Caco-2 (cell line): ENCODE results near the gene TTF1. TPM values are rescaled to one million over a fixed set of nuclear protein-coding genes. Genes with fewer than 3 reads are reported as not detected.

Experiments
- BruUV-seq: library from RNA; stranded (reverse); fragments of 400-500 nt; replicated peaks from 2 replicates; lab custom pipeline; 2021; lab: Mats Ljungman, UMichigan
- CTCF ChIA-PET: fragments of 300-600 bp; sonication (Branson Sonifier 250); formaldehyde crosslinking; loops from one replicate; lab custom pipeline; 2022; ENCODE audit warnings: antibody characterized with exemption; lab: Charles Lee
- POLR2A ChIA-PET: fragments of 300-600 bp; sonication (Branson Sonifier 250); formaldehyde crosslinking; loops from one replicate; lab custom pipeline; 2022; ENCODE audit warnings: antibody characterized with exemption; lab: Charles Lee
- DNase-seq, 2 experiments: peaks; one replicate each; pipeline versions ENCODE4 v3.0.0 to v3.0.0-alpha.2; 2020 to 2022
- H3K27me3 ChIP-seq: replicated peaks from 2 replicates; pipeline ENCODE4 v1.6.0; 2011; ENCODE audit warnings: low read length; ENCODE audit not compliant: control insufficient read depth, insufficient read depth
- H3K36me3 ChIP-seq: 2 replicates; pipeline ENCODE4 v1.5.1; 2011; ENCODE audit warnings: low read length; ENCODE audit not compliant: control insufficient read depth, insufficient read depth
- H3K4me1 ChIP-seq: fragments of 250-450 bp; sonication (Bioruptor Pico); 2 replicates; pipeline ENCODE4 v1.5.1; 2020; ENCODE audit warnings: mild to moderate bottlenecking
- H3K4me3 ChIP-seq: 2 replicates; pipeline ENCODE4 v1.5.1; 2011; ENCODE audit warnings: low read depth, mild to moderate bottlenecking, control low read depth, low read length
- H3K9me3 ChIP-seq: fragments of 250-450 bp; sonication (Bioruptor Pico); 2 replicates; pipeline ENCODE4 v1.5.1; 2020; ENCODE audit warnings: mild to moderate bottlenecking, moderate library complexity
- H3K27ac Mint-ChIP-seq: one replicate; pipeline ENCODE4 v1.8.0; 2022; ENCODE audit warnings: mixed read lengths; ENCODE audit not compliant: unreplicated experiment
- H3K27me3 Mint-ChIP-seq: one replicate; pipeline ENCODE4 v1.8.0; 2022; ENCODE audit warnings: mixed read lengths; ENCODE audit not compliant: insufficient read depth, unreplicated experiment
- H3K36me3 Mint-ChIP-seq: one replicate; pipeline ENCODE4 v1.8.0; 2022; ENCODE audit warnings: mild to moderate bottlenecking, mixed read lengths; ENCODE audit not compliant: insufficient read depth, unreplicated experiment
- H3K4me1 Mint-ChIP-seq: one replicate; pipeline ENCODE4 v1.8.0; 2022; ENCODE audit warnings: low read depth, mixed read lengths; ENCODE audit not compliant: unreplicated experiment
- H3K4me3 Mint-ChIP-seq: one replicate; pipeline ENCODE4 v1.8.0; 2022; ENCODE audit warnings: mild to moderate bottlenecking, moderate library complexity, mixed read lengths; ENCODE audit not compliant: unreplicated experiment
- H3K9me3 Mint-ChIP-seq: one replicate; pipeline ENCODE4 v1.8.0; 2022; ENCODE audit warnings: mixed read lengths; ENCODE audit not compliant: unreplicated experiment
- intact Hi-C: fragments of 100-400 bp; cut with micrococcal nuclease; formaldehyde crosslinking; loops from one replicate; pipeline ENCODE4 v1.10.0; 2022; ENCODE audit not compliant: unreplicated experiment
- total RNA-seq: library from RNA; stranded (reverse); gene quantifications from 2 replicates; pipeline ENCODE4 v1.2.3, GENCODE V29; 2022
- TF ChIP-seq, protein P1 (sequence below), 2 experiments: fragments of 200-600 bp in 1 of 2; IDR thresholded peaks; 1 replicate in 1 of 2; 2 replicates in 1 of 2; pipeline versions ENCODE4 v1.5.1 to v1.8.0; 2011 to 2022; ENCODE audit warnings: antibody characterized with exemption in 1 of 2, control low read depth in 1 of 2, inconsistent platforms in 1 of 2, low read depth in 1 of 2, low read length in 1 of 2, mild to moderate bottlenecking in 1 of 2, moderate library complexity in 1 of 2; ENCODE audit not compliant: insufficient read depth in 1 of 2, severe bottlenecking in 1 of 2, unreplicated experiment in 1 of 2

TTF1 gene
- total RNA-seq, 1 experiment from 2014 or later: 11.4 TPM

DNA sequence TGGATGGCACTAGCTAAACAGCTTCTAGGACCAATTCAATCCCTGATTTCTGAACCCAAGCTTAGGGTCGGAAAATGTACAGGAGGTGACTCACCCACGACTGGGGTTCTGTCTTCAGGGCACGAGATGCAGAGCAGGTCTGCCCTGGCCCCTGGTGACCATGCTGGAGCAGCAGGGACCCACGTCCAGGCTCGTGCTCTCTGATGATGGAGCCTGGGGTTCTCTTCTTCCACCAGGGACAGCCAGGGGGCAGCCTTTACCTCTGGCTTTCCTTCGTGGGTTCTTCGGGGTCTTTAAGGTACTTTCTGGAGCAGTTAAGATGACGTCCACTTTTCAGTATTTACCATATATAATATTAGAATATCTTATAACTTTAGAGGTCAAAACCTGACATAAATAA, 5.4 kb upstream of the TTF1 start:
- peaks cover 2% of the 10 kb centered on the region for H3K4me1 Mint-ChIP-seq
- TF ChIP-seq, protein P1, sequence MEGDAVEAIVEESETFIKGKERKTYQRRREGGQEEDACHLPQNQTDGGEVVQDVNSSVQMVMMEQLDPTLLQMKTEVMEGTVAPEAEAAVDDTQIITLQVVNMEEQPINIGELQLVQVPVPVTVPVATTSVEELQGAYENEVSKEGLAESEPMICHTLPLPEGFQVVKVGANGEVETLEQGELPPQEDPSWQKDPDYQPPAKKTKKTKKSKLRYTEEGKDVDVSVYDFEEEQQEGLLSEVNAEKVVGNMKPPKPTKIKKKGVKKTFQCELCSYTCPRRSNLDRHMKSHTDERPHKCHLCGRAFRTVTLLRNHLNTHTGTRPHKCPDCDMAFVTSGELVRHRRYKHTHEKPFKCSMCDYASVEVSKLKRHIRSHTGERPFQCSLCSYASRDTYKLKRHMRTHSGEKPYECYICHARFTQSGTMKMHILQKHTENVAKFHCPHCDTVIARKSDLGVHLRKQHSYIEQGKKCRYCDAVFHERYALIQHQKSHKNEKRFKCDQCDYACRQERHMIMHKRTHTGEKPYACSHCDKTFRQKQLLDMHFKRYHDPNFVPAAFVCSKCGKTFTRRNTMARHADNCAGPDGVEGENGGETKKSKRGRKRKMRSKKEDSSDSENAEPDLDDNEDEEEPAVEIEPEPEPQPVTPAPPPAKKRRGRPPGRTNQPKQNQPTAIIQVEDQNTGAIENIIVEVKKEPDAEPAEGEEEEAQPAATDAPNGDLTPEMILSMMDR (IDR thresholded peaks at IDR 0.05; ENCODE audit: insufficient read depth in 1 of 2, low read depth in 1 of 2, low read length in 1 of 2, severe bottlenecking in 1 of 2, unreplicated experiment in 1 of 2): peak; percentile 47 to 55
- Histone ChIP-seq H3K27me3 (peaks cover 2% of the 10 kb centered on the region; the same call in 1 of the 2 replicates), H3K4me1 (peaks cover 13% of the 10 kb centered on the region), H3K9me3 (no peaks in the 10 kb centered on the region), H3K36me3 (no peaks in the 10 kb centered on the region), H3K4me3 (no peak overlapping the region)
- intact Hi-C loops: no loop called here
- ChIA-PET CTCF (interaction anchor here (1.5 kb wide), 1 partner anchor 163 kb away, joined by 5 read pairs; no protein-coding TSS in a partner anchor), POLR2A (no interaction called here)
- peak; percentile 18 to 39 for DNase-seq
- H3K27ac Mint-ChIP-seq: no peak overlapping the region
- BruUV-seq: no TSS peak
- no peak overlapping the region for H3K4me3 Mint-ChIP-seq
- H3K9me3 Mint-ChIP-seq: no peaks in the 10 kb centered on the region
- H3K27me3 Mint-ChIP-seq: peaks cover 22% of the 10 kb centered on the region
- H3K36me3 Mint-ChIP-seq: peaks cover under 1% of the 10 kb centered on the region

DNA sequence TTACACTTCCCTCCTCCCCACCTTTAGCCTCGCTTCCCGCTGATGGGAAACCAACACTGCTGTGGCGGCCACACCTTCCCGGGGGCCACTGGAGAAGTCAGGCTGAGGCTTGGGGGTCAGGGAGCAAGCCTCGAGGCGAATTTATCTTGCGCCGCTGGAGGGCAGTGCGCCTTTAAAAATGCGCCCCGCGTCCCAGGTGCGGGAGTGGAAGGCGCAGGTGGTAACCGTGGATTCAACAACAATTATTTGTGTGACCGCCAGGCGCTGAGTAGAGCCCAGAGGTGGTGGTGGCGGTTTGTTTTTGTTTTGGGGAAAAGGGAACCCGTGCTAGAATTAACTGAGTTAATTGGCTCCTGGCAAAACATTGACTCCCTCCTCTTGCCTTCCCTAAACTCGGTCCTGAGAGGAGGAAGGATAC, 4.5 kb upstream of the TTF1 start:
- DNase-seq: peak; percentile 81 to 84
- Mint-ChIP-seq H3K4me3 (peak overlapping the region; percentile 61), H3K27ac (no peak overlapping the region), H3K4me1 (peaks cover 7% of the 10 kb centered on the region), H3K9me3 (no peaks in the 10 kb centered on the region), H3K27me3 (peaks cover 22% of the 10 kb centered on the region), H3K36me3 (peaks cover 8% of the 10 kb centered on the region)
- TF ChIP-seq, protein P1 (IDR thresholded peaks at IDR 0.05; ENCODE audit: insufficient read depth in 1 of 2, low read depth in 1 of 2, low read length in 1 of 2, severe bottlenecking in 1 of 2, unreplicated experiment in 1 of 2): peak; percentile 80 to 87
- BruUV-seq: no TSS peak
- Histone ChIP-seq H3K4me1 (peaks cover 13% of the 10 kb centered on the region), H3K27me3 (peaks cover 2% of the 10 kb centered on the region; the same call in 1 of the 2 replicates), H3K36me3 (no peaks in the 10 kb centered on the region), H3K4me3 (no peak overlapping the region), H3K9me3 (no peaks in the 10 kb centered on the region)
- intact Hi-C loops: loop anchor here (1.0 to 2.0 kb wide), 4 partner anchors 48 to 240 kb away; no protein-coding TSS in a partner anchor
- ChIA-PET POLR2A (no interaction called here), CTCF (interaction anchor here (0.6 kb wide), 1 partner anchor 161 kb away, joined by 3 read pairs; no protein-coding TSS in a partner anchor)

DNA sequence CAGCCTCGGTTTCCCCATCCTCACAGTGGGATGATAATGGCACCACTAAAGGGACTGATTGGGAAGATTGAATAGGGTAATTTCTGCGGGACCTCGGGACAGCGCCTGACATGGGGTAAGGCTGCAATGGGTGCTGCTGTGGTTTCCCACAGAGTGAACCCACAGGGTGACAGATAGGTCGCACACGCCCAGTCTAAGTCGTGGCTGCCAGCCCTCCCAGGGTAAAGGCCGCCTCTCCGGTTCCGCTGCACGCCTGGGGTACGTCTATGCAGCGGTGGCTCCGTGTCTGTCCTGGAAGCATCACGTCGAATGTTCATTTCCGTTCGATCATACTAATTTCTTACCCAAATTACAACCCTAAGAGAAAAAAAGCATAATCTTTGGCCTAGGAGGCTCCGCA, 4.0 kb upstream of the TTF1 start:
- TF ChIP-seq, protein P1 (IDR thresholded peaks at IDR 0.05; ENCODE audit: insufficient read depth in 1 of 2, low read depth in 1 of 2, low read length in 1 of 2, severe bottlenecking in 1 of 2, unreplicated experiment in 1 of 2): no peak
- DNase-seq: no peak
- Mint-ChIP-seq H3K9me3 (no peaks in the 10 kb centered on the region), H3K27me3 (peaks cover 21% of the 10 kb centered on the region), H3K36me3 (peaks cover 8% of the 10 kb centered on the region), H3K4me1 (peaks cover 11% of the 10 kb centered on the region), H3K27ac (no peak overlapping the region), H3K4me3 (peak overlapping the region; percentile 61)
- Histone ChIP-seq H3K4me3 (peak overlapping the region; percentile 39), H3K4me1 (peaks cover 13% of the 10 kb centered on the region), H3K27me3 (peaks cover 2% of the 10 kb centered on the region; the same call in 1 of the 2 replicates), H3K9me3 (no peaks in the 10 kb centered on the region), H3K36me3 (no peaks in the 10 kb centered on the region)
- BruUV-seq: no TSS peak
- POLR2A ChIA-PET: no interaction called here
- intact Hi-C loops: loop anchor here (1.0 to 2.0 kb wide), 4 partner anchors 48 to 240 kb away; no protein-coding TSS in a partner anchor
- CTCF ChIA-PET: interaction anchor here (0.6 to 0.7 kb wide), 6 partner anchors 12 to 162 kb away, joined by 3 to 4 read pairs (median 3); no protein-coding TSS in a partner anchor
